ENCODE measurements around the gene OTX1. TPM values are rescaled to one million over a fixed set of nuclear protein-coding genes. Genes with fewer than 3 reads are reported as not detected.

The OTX1 gene
- total and polyA plus RNA-seq, 10 of the 15 experiments (the other 5 are each of a cell fraction or from before 2014, with no cell fraction given), result 0.04 to 0.67 (median 0.23) TPM; not detected in 2

DNA sequence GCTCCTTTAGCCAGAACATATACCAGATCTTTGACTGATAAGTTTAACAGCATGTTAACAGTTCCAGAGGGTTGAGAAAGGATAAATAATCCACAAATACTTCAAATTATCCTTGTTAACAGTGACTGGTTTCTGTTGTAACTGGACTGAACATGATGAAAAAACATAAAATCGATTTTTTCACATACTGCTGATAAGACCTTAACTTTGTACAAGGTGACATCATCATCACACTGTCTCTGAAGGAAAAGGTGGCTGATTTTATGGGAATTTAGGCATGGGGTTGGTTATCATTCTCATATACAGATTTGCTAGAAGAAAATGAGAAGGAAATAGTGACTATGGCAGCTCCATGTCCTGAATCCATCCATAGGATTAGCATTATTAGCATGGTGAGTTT lies 36.1 kb downstream of the OTX1 start (continued):
- TF ChIP-seq, protein P1, sequence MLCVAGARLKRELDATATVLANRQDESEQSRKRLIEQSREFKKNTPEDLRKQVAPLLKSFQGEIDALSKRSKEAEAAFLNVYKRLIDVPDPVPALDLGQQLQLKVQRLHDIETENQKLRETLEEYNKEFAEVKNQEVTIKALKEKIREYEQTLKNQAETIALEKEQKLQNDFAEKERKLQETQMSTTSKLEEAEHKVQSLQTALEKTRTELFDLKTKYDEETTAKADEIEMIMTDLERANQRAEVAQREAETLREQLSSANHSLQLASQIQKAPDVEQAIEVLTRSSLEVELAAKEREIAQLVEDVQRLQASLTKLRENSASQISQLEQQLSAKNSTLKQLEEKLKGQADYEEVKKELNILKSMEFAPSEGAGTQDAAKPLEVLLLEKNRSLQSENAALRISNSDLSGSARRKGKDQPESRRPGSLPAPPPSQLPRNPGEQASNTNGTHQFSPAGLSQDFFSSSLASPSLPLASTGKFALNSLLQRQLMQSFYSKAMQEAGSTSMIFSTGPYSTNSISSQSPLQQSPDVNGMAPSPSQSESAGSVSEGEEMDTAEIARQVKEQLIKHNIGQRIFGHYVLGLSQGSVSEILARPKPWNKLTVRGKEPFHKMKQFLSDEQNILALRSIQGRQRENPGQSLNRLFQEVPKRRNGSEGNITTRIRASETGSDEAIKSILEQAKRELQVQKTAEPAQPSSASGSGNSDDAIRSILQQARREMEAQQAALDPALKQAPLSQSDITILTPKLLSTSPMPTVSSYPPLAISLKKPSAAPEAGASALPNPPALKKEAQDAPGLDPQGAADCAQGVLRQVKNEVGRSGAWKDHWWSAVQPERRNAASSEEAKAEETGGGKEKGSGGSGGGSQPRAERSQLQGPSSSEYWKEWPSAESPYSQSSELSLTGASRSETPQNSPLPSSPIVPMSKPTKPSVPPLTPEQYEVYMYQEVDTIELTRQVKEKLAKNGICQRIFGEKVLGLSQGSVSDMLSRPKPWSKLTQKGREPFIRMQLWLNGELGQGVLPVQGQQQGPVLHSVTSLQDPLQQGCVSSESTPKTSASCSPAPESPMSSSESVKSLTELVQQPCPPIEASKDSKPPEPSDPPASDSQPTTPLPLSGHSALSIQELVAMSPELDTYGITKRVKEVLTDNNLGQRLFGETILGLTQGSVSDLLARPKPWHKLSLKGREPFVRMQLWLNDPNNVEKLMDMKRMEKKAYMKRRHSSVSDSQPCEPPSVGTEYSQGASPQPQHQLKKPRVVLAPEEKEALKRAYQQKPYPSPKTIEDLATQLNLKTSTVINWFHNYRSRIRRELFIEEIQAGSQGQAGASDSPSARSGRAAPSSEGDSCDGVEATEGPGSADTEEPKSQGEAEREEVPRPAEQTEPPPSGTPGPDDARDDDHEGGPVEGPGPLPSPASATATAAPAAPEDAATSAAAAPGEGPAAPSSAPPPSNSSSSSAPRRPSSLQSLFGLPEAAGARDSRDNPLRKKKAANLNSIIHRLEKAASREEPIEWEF (IDR thresholded peaks at IDR 0.05; ENCODE audit: insufficient replicate concordance, low read depth, low read length), result no peak

DNA sequence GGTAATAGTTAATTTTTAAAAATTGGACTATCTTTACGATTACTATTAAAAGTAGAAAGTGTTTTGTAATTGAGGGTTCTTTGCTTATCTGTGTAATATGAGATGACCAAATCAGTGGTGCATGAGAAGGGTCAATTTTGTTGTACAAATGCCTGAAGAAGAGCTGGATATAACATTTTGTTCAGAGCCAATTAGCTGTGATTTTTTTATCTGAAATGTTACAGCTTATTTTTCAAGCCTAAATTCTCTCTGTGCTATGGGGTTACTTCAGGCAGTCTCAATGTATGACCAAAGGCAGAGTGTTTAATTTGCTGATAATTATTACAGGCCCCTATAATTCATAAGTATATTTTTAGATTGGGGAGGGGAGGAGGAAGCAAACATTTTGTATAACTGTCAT lies 41.8 kb downstream of the OTX1 start:
- H3K36me3 ChIP-seq (ENCODE audit: control insufficient read depth in 2 of 2, insufficient read depth in 2 of 2, low read length in 1 of 2), result no peaks in the 10 kb centered on the region
- no peaks in the 10 kb centered on the region for H4K20me1 ChIP-seq (ENCODE audit: control insufficient read depth, insufficient read depth)
- no peak overlapping the region for H3K4me2 ChIP-seq (ENCODE audit: control insufficient read depth, insufficient read depth)
- WGBS (ENCODE audit: insufficient coverage, insufficient replicate concordance, low lambda C conversion rate, missing lambda C conversion rate), result 0% methylated on average over 1 of the region's 1 CpG
- H2AFZ ChIP-seq (ENCODE audit: control insufficient read depth, low read depth, low read length), result no peak overlapping the region
- no TSS peak for BruUV-seq (replicated peaks)
- no peak for ATAC-seq
- no peaks in the 10 kb centered on the region for H3K4me1 ChIP-seq (ENCODE audit: control insufficient read depth, insufficient read depth, low read length)
- ChIA-PET SMC1A (ENCODE audit: uncharacterized antibody, unreplicated experiment) (interaction anchor here (0.7 to 1.2 kb wide), 4 partner anchors 12 to 253 kb away, joined by 3 to 4 read pairs (median 3); no protein-coding TSS in a partner anchor), CTCF (interaction anchor here (0.9 to 1.5 kb wide), 3 partner anchors 13 to 38 kb away, joined by 3 to 4 read pairs (median 3); no protein-coding TSS in a partner anchor), POLR2A (no interaction called here), RAD21 (ENCODE audit: unreplicated experiment) (no interaction called here)
- no peak overlapping the region for H3K27ac ChIP-seq (ENCODE audit: control insufficient read depth, insufficient read depth)
- FAIRE-seq, result no peak
- TF ChIP-seq, protein P2, sequence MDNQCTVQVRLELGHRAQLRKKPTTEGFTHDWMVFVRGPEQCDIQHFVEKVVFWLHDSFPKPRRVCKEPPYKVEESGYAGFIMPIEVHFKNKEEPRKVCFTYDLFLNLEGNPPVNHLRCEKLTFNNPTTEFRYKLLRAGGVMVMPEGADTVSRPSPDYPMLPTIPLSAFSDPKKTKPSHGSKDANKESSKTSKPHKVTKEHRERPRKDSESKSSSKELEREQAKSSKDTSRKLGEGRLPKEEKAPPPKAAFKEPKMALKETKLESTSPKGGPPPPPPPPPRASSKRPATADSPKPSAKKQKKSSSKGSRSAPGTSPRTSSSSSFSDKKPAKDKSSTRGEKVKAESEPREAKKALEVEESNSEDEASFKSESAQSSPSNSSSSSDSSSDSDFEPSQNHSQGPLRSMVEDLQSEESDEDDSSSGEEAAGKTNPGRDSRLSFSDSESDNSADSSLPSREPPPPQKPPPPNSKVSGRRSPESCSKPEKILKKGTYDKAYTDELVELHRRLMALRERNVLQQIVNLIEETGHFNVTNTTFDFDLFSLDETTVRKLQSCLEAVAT (IDR thresholded peaks at IDR 0.05), result no peak
- TF ChIP-seq, protein P3, sequence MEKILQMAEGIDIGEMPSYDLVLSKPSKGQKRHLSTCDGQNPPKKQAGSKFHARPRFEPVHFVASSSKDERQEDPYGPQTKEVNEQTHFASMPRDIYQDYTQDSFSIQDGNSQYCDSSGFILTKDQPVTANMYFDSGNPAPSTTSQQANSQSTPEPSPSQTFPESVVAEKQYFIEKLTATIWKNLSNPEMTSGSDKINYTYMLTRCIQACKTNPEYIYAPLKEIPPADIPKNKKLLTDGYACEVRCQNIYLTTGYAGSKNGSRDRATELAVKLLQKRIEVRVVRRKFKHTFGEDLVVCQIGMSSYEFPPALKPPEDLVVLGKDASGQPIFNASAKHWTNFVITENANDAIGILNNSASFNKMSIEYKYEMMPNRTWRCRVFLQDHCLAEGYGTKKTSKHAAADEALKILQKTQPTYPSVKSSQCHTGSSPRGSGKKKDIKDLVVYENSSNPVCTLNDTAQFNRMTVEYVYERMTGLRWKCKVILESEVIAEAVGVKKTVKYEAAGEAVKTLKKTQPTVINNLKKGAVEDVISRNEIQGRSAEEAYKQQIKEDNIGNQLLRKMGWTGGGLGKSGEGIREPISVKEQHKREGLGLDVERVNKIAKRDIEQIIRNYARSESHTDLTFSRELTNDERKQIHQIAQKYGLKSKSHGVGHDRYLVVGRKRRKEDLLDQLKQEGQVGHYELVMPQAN (conservative IDR thresholded peaks at IDR 0.05), result no peak
- TF ChIP-seq STAT3 (IDR thresholded peaks at IDR 0.05; ENCODE audit: low read depth, low read length), result no peak
- TF ChIP-seq NR2F1 (conservative IDR thresholded peaks at IDR 0.05), result no peak
- TF ChIP-seq, protein P4, sequence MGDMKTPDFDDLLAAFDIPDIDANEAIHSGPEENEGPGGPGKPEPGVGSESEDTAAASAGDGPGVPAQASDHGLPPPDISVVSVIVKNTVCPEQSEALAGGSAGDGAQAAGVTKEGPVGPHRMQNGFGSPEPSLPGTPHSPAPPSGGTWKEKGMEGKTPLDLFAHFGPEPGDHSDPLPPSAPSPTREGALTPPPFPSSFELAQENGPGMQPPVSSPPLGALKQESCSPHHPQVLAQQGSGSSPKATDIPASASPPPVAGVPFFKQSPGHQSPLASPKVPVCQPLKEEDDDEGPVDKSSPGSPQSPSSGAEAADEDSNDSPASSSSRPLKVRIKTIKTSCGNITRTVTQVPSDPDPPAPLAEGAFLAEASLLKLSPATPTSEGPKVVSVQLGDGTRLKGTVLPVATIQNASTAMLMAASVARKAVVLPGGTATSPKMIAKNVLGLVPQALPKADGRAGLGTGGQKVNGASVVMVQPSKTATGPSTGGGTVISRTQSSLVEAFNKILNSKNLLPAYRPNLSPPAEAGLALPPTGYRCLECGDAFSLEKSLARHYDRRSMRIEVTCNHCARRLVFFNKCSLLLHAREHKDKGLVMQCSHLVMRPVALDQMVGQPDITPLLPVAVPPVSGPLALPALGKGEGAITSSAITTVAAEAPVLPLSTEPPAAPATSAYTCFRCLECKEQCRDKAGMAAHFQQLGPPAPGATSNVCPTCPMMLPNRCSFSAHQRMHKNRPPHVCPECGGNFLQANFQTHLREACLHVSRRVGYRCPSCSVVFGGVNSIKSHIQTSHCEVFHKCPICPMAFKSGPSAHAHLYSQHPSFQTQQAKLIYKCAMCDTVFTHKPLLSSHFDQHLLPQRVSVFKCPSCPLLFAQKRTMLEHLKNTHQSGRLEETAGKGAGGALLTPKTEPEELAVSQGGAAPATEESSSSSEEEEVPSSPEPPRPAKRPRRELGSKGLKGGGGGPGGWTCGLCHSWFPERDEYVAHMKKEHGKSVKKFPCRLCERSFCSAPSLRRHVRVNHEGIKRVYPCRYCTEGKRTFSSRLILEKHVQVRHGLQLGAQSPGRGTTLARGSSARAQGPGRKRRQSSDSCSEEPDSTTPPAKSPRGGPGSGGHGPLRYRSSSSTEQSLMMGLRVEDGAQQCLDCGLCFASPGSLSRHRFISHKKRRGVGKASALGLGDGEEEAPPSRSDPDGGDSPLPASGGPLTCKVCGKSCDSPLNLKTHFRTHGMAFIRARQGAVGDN (IDR thresholded peaks at IDR 0.05), result no peak
- TF ChIP-seq NR2C1 (IDR thresholded peaks at IDR 0.05), result no peak
- TF ChIP-seq ASH2L (IDR thresholded peaks at IDR 0.05; ENCODE audit: borderline replicate concordance, low read depth), result no peak
- in situ Hi-C loops (cut with MboI) (no loop called here), intact Hi-C loops (cut with micrococcal nuclease; ENCODE audit: unreplicated experiment) (no loop called here)
- no peak for DNase-seq (ENCODE audit: low read depth, low spot score)
- H3K9me3 ChIP-seq (replicated peaks; ENCODE audit: control insufficient read depth, insufficient read depth, low read length), result no peaks in the 10 kb centered on the region
- H3K27me3 ChIP-seq (replicated peaks in 1 of 2; ENCODE audit: control insufficient read depth in 2 of 2, insufficient read depth in 2 of 2, low read length in 1 of 2), result no peaks in the 10 kb centered on the region
- no peak overlapping the region for H3K9ac ChIP-seq (ENCODE audit: control insufficient read depth, insufficient read depth, low read length)
- H3K4me3 ChIP-seq, result no peak overlapping the region
- no peaks in the 10 kb centered on the region for H3K79me2 ChIP-seq (ENCODE audit: control insufficient read depth, insufficient read depth, low read length)
